ENCODE data around the gene MUC5B.

GRCh38 chr11:1271406-1271805, 48.5 kb downstream of the MUC5B start:
- TF ChIP-seq, protein P1, sequence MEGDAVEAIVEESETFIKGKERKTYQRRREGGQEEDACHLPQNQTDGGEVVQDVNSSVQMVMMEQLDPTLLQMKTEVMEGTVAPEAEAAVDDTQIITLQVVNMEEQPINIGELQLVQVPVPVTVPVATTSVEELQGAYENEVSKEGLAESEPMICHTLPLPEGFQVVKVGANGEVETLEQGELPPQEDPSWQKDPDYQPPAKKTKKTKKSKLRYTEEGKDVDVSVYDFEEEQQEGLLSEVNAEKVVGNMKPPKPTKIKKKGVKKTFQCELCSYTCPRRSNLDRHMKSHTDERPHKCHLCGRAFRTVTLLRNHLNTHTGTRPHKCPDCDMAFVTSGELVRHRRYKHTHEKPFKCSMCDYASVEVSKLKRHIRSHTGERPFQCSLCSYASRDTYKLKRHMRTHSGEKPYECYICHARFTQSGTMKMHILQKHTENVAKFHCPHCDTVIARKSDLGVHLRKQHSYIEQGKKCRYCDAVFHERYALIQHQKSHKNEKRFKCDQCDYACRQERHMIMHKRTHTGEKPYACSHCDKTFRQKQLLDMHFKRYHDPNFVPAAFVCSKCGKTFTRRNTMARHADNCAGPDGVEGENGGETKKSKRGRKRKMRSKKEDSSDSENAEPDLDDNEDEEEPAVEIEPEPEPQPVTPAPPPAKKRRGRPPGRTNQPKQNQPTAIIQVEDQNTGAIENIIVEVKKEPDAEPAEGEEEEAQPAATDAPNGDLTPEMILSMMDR (IDR thresholded peaks at IDR 0.05) = no peak
- TF ChIP-seq POLR2A (IDR thresholded peaks at IDR 0.05) (no peak), POLR2AphosphoS5 (IDR thresholded peaks at IDR 0.05) (no peak)

Data from prostate gland (tissue), 2 donors.